Vagina (tissue), 2 donors: ENCODE measurements around the gene OR4B1.
"Not testable (repeated sequence)": the region's sequence is repeated elsewhere in the genome, so short reads cannot be mapped to it uniquely, and the experiment has no call there.

ENCODE experiments used
- POLR2AphosphoS5 ChIP-seq, 2 donors: sonication (generic); formaldehyde crosslinking; IDR thresholded peaks; one replicate each; pipeline ENCODE4 v1.9.0; 2017; ENCODE audit warnings: antibody characterized with exemption in 2 of 2, mild to moderate bottlenecking in 2 of 2, low read depth in 1 of 2; ENCODE audit not compliant: insufficient read depth in 1 of 2
- TF ChIP-seq, protein P1 (sequence below), 3 experiments: fragments of 450-650 bp in 2 of 3; fragments of 200-600 bp in 1 of 3; sonication (generic) in 1 of 3; IDR thresholded peaks; one replicate each; pipeline ENCODE4 v1.5.1; 2017 to 2019; ENCODE audit warnings: antibody characterized with exemption in 3 of 3, mild to moderate bottlenecking in 2 of 3, moderate library complexity in 2 of 3

GRCh38 chr11:48230057-48230456, 13.4 kb downstream of the OR4B1 start:
- TF ChIP-seq, protein P1, sequence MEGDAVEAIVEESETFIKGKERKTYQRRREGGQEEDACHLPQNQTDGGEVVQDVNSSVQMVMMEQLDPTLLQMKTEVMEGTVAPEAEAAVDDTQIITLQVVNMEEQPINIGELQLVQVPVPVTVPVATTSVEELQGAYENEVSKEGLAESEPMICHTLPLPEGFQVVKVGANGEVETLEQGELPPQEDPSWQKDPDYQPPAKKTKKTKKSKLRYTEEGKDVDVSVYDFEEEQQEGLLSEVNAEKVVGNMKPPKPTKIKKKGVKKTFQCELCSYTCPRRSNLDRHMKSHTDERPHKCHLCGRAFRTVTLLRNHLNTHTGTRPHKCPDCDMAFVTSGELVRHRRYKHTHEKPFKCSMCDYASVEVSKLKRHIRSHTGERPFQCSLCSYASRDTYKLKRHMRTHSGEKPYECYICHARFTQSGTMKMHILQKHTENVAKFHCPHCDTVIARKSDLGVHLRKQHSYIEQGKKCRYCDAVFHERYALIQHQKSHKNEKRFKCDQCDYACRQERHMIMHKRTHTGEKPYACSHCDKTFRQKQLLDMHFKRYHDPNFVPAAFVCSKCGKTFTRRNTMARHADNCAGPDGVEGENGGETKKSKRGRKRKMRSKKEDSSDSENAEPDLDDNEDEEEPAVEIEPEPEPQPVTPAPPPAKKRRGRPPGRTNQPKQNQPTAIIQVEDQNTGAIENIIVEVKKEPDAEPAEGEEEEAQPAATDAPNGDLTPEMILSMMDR (IDR thresholded peaks at IDR 0.05) = not testable (repeated sequence)
- not testable (repeated sequence) for TF ChIP-seq POLR2AphosphoS5 (IDR thresholded peaks at IDR 0.05; ENCODE audit: insufficient read depth in 1 of 2, low read depth in 1 of 2)
